WTC11 (cell line): ENCODE results near the gene ADAM33. TPM values are rescaled to one million over a fixed set of nuclear protein-coding genes. Genes with fewer than 3 reads are reported as not detected.

Experiments used
- ATAC-seq: fragments of 200-7000 bp; cut with Tn5 transposase; 2 replicates; pipeline ENCODE4 v1.10.0; 2021; ENCODE audit warnings: mild to moderate bottlenecking, moderate library complexity
- CTCF ChIA-PET: fragments of 300-600 bp; sonication (Branson Sonifier 250); formaldehyde crosslinking; loops from one replicate; lab custom pipeline; 2021; ENCODE audit warnings: antibody characterized with exemption; lab: Charles Lee
- POLR2A ChIA-PET: fragments of 350-600 bp; sonication (Branson Sonifier 250); formaldehyde crosslinking; loops from one replicate; lab custom pipeline; 2021; ENCODE audit warnings: antibody characterized with exemption; lab: Charles Lee
- DNase-seq: peaks from one replicate; pipeline ENCODE4 v3.0.0; 2021; ENCODE audit warnings: low spot score
- H3K27ac Mint-ChIP-seq: 2 replicates; pipeline ENCODE4 v1.8.0; 2021; ENCODE audit warnings: mixed read lengths
- H3K27me3 Mint-ChIP-seq: 2 replicates; pipeline ENCODE4 v1.8.0; 2021; ENCODE audit warnings: low read depth, mild to moderate bottlenecking, moderate library complexity, mixed read lengths
- H3K36me3 Mint-ChIP-seq: 2 replicates; pipeline ENCODE4 v1.8.0; 2021; ENCODE audit warnings: mixed read lengths
- H3K4me1 Mint-ChIP-seq: 2 replicates; pipeline ENCODE4 v1.8.0; 2022; ENCODE audit warnings: mixed read lengths
- H3K4me3 Mint-ChIP-seq: 2 replicates; pipeline ENCODE4 v1.8.0; 2021; ENCODE audit warnings: mild to moderate bottlenecking, moderate library complexity, mixed read lengths
- H3K9me3 Mint-ChIP-seq: 2 replicates; pipeline ENCODE4 v1.8.0; 2021; ENCODE audit warnings: mixed read lengths
- ATF1 ChIP-seq: sonication (generic); formaldehyde crosslinking; IDR thresholded peaks from 2 replicates; pipeline ENCODE4 v1.8.1; 2023; ENCODE audit warnings: mild to moderate bottlenecking, moderate library complexity, missing genetic modification reagents
- CREM ChIP-seq: sonication (generic); formaldehyde crosslinking; IDR thresholded peaks from 2 replicates; pipeline ENCODE4 v1.8.1; 2022; ENCODE audit warnings: mild to moderate bottlenecking, missing genetic modification reagents, moderate library complexity
- FOXP1 ChIP-seq: sonication (generic); formaldehyde crosslinking; IDR thresholded peaks from 2 replicates; pipeline ENCODE4 v1.8.0; 2022; ENCODE audit warnings: missing genetic modification reagents, mild to moderate bottlenecking, moderate library complexity, borderline replicate concordance
- NR1H2 ChIP-seq: sonication (generic); formaldehyde crosslinking; IDR thresholded peaks from 2 replicates; pipeline ENCODE4 v1.9.0; 2021; ENCODE audit warnings: mild to moderate bottlenecking, moderate library complexity, missing genetic modification reagents
- RORB ChIP-seq: fragments of 250-450 bp; sonication (Bioruptor Pico); IDR thresholded peaks from 2 replicates; pipeline ENCODE4 v1.9.0; 2021; ENCODE audit warnings: mild to moderate bottlenecking
- SMAD4 ChIP-seq: sonication (generic); formaldehyde crosslinking; IDR thresholded peaks from 2 replicates; pipeline ENCODE4 v1.8.0; 2022; ENCODE audit warnings: mild to moderate bottlenecking, missing genetic modification reagents
- TP53 ChIP-seq: sonication (generic); formaldehyde crosslinking; IDR thresholded peaks from 2 replicates; pipeline ENCODE4 v1.8.1; 2023; ENCODE audit warnings: mild to moderate bottlenecking, missing genetic modification reagents
- ZNF138 ChIP-seq: sonication (generic); formaldehyde crosslinking; conservative IDR thresholded peaks from 2 replicates; pipeline ENCODE4 v1.8.1; 2022; ENCODE audit warnings: mild to moderate bottlenecking, moderate library complexity, missing genetic modification reagents
- ZNF263 ChIP-seq: sonication (generic); formaldehyde crosslinking; IDR thresholded peaks from 2 replicates; pipeline ENCODE4 v1.8.1; 2022; ENCODE audit warnings: low read depth, mild to moderate bottlenecking, moderate library complexity, missing genetic modification reagents
- ZNF396 ChIP-seq: fragments of 250-450 bp; sonication (Bioruptor Pico); IDR thresholded peaks from 2 replicates; pipeline ENCODE4 v1.8.0; 2021; ENCODE audit warnings: mild to moderate bottlenecking, moderate library complexity, borderline replicate concordance
- total RNA-seq: library from RNA; stranded (reverse); gene quantifications from 3 replicates; pipeline ENCODE4 v1.2.3, GENCODE V29; 2021
- TF ChIP-seq, protein P1 (sequence below): sonication (generic); formaldehyde crosslinking; IDR thresholded peaks from 2 replicates; pipeline ENCODE4 v1.8.1; 2023; ENCODE audit warnings: mild to moderate bottlenecking, missing genetic modification reagents
- TF ChIP-seq, protein P2 (sequence below): fragments of 250-450 bp; sonication (Bioruptor Pico); IDR thresholded peaks from 2 replicates; pipeline ENCODE4 v1.9.0; 2021; ENCODE audit warnings: mild to moderate bottlenecking
- TF ChIP-seq, protein P3 (sequence below): fragments of 250-450 bp; sonication (Bioruptor Pico); IDR thresholded peaks from 2 replicates; pipeline ENCODE4 v1.9.0; 2021; ENCODE audit warnings: mild to moderate bottlenecking, borderline replicate concordance
- TF ChIP-seq, protein P4 (sequence below): sonication (generic); formaldehyde crosslinking; IDR thresholded peaks from 2 replicates; pipeline ENCODE4 v1.8.1; 2023; ENCODE audit warnings: mild to moderate bottlenecking, missing genetic modification reagents, moderate library complexity
- TF ChIP-seq, protein P5 (sequence below): sonication (generic); formaldehyde crosslinking; IDR thresholded peaks from 2 replicates; pipeline ENCODE4 v1.8.0; 2022; ENCODE audit warnings: mild to moderate bottlenecking, missing genetic modification reagents
- TF ChIP-seq, protein P6 (sequence below): fragments of 250-450 bp; sonication (Bioruptor Pico); IDR thresholded peaks from 2 replicates; pipeline ENCODE4 v2.1.2; 2022; ENCODE audit warnings: mild to moderate bottlenecking, moderate library complexity
- TF ChIP-seq, protein P7 (sequence below): sonication (generic); formaldehyde crosslinking; IDR thresholded peaks from 2 replicates; pipeline ENCODE4 v1.8.0; 2022; ENCODE audit warnings: mild to moderate bottlenecking, missing genetic modification reagents

Gene ADAM33
- total RNA-seq, 1 experiment from 2014 or later, result 5.3 TPM

DNA sequence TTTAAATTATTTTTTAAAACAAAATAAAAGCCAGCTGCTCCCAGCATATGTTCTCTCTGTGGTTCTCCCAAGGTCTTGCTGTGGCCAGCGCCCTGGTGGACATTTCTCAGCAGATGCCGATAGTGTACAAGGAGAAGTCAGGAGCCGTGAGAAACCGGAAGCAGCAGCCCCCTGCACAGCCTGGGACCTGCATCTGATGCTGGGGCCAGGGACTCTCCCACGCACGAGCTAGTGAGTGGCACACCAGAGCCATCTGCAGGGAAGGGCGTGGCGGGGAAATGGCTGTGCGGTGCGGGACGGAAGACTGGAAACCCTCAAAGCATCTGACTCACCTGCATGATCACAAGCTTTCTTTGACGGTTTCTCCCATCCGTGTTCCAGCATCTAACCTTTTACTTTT is 35.2 kb downstream of the ADAM33 start:
- no peak overlapping the region for H3K4me3 Mint-ChIP-seq
- no peak overlapping the region for H3K27ac Mint-ChIP-seq
- CTCF ChIA-PET, result interaction anchor here (0.5 to 1.4 kb wide), 2 partner anchors 31 to 283 kb away, joined by 3 to 4 read pairs; no protein-coding TSS in a partner anchor
- no peaks in the 10 kb centered on the region for H3K27me3 Mint-ChIP-seq
- H3K4me1 Mint-ChIP-seq, result no peaks in the 10 kb centered on the region
- H3K36me3 Mint-ChIP-seq, result no peaks in the 10 kb centered on the region
- ATAC-seq (no peak), DNase-seq (no peak)
- POLR2A ChIA-PET, result no interaction called here
- TF ChIP-seq ZNF263 (CRISPR knock-in tag) (no peak), CREM (no peak), RORB (CRISPR knock-in tag) (no peak)
- TF ChIP-seq, protein P1, sequence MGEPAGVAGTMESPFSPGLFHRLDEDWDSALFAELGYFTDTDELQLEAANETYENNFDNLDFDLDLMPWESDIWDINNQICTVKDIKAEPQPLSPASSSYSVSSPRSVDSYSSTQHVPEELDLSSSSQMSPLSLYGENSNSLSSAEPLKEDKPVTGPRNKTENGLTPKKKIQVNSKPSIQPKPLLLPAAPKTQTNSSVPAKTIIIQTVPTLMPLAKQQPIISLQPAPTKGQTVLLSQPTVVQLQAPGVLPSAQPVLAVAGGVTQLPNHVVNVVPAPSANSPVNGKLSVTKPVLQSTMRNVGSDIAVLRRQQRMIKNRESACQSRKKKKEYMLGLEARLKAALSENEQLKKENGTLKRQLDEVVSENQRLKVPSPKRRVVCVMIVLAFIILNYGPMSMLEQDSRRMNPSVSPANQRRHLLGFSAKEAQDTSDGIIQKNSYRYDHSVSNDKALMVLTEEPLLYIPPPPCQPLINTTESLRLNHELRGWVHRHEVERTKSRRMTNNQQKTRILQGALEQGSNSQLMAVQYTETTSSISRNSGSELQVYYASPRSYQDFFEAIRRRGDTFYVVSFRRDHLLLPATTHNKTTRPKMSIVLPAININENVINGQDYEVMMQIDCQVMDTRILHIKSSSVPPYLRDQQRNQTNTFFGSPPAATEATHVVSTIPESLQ (CRISPR knock-in tag), result no peak
- TF ChIP-seq, all 79 proteins: peak for 0
- H3K9me3 Mint-ChIP-seq, result no peaks in the 10 kb centered on the region

DNA sequence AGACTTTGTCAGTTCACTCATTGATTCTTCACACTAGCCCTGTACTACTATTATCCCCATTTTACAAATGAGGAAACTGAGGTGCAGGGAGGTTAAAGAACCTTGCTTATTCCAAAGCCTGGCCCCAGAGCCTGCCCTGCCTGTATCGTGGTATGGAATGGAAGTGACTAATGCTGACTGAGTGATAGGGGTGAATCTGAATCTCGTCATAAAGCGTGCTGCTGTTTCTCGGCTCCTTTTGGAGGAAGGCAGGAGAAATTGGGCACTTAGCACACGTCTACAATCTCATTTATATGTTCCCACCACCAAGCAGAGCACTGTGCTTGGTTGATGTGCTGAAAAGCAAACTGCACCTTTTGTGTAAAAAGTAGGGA is 35.8 kb downstream of the ADAM33 start:
- Mint-ChIP-seq H3K27ac (no peak overlapping the region), H3K9me3 (peaks cover under 1% of the 10 kb centered on the region; the same call in 1 of the 2 replicates)
- TF ChIP-seq CREM (no peak), SMAD4 (CRISPR knock-in tag) (no peak)
- TF ChIP-seq, all 79 proteins: peak for 0
- ATAC-seq (no peak), DNase-seq (no peak)
- CTCF ChIA-PET, result no interaction called here
- H3K4me3 Mint-ChIP-seq, result no peak overlapping the region
- H3K36me3 Mint-ChIP-seq, result no peaks in the 10 kb centered on the region
- no peaks in the 10 kb centered on the region for H3K4me1 Mint-ChIP-seq
- POLR2A ChIA-PET, result no interaction called here
- no peaks in the 10 kb centered on the region for H3K27me3 Mint-ChIP-seq

DNA sequence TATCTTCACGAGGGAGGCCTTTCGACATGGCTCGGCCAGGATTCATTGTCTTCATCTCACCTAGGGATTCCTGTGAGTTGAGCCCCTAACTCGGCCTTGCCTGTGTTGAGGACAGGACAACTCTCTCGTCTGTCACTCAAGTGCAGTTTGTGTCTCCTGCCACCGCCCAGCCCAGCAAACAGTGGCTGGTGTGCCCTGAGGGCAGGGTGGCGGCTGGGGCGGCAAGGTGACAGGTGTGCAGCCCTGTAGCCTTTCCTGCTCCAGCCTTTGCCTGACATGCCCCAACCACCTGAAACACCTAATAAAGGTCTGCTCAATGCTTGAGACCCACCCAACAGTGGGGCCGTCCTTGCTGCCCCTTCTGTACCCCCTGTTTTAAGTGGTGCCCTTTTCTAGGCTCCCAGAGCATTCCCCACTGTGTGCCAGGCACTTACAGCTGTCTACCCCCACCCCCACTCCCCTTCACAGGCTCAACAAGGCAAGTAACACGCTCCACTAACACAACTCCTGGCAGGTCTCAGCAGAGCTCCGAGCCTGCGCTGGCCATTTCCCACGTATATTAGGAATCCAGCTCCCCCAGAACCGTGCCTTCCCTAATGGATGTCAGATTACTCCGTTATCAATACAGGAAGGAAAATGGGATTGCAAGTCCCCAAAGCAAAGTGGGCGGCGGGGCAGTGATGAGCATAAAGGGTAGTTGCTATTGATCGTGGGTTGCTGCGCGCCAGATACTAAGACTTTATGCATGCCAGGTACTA is 36.3 kb downstream of the ADAM33 start:
- DNase-seq, result no peak
- Mint-ChIP-seq H3K27ac (no peak overlapping the region), H3K36me3 (no peaks in the 10 kb centered on the region), H3K9me3 (peaks cover 5% of the 10 kb centered on the region), H3K4me1 (no peaks in the 10 kb centered on the region), H3K4me3 (no peak overlapping the region), H3K27me3 (no peaks in the 10 kb centered on the region)
- ATAC-seq, result no peak
- CTCF ChIA-PET, result no interaction called here
- POLR2A ChIA-PET, result no interaction called here
- TF ChIP-seq NR1H2 (no peak), ZNF396 (CRISPR knock-in tag) (no peak), SMAD4 (CRISPR knock-in tag) (no peak), ATF1 (CRISPR knock-in tag) (no peak), TP53 (CRISPR knock-in tag) (no peak), ZNF138 (CRISPR knock-in tag) (no peak), FOXP1 (CRISPR knock-in tag) (no peak)
- TF ChIP-seq, protein P2, sequence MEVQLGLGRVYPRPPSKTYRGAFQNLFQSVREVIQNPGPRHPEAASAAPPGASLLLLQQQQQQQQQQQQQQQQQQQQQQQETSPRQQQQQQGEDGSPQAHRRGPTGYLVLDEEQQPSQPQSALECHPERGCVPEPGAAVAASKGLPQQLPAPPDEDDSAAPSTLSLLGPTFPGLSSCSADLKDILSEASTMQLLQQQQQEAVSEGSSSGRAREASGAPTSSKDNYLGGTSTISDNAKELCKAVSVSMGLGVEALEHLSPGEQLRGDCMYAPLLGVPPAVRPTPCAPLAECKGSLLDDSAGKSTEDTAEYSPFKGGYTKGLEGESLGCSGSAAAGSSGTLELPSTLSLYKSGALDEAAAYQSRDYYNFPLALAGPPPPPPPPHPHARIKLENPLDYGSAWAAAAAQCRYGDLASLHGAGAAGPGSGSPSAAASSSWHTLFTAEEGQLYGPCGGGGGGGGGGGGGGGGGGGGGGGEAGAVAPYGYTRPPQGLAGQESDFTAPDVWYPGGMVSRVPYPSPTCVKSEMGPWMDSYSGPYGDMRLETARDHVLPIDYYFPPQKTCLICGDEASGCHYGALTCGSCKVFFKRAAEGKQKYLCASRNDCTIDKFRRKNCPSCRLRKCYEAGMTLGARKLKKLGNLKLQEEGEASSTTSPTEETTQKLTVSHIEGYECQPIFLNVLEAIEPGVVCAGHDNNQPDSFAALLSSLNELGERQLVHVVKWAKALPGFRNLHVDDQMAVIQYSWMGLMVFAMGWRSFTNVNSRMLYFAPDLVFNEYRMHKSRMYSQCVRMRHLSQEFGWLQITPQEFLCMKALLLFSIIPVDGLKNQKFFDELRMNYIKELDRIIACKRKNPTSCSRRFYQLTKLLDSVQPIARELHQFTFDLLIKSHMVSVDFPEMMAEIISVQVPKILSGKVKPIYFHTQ, result no peak
- TF ChIP-seq, protein P3, sequence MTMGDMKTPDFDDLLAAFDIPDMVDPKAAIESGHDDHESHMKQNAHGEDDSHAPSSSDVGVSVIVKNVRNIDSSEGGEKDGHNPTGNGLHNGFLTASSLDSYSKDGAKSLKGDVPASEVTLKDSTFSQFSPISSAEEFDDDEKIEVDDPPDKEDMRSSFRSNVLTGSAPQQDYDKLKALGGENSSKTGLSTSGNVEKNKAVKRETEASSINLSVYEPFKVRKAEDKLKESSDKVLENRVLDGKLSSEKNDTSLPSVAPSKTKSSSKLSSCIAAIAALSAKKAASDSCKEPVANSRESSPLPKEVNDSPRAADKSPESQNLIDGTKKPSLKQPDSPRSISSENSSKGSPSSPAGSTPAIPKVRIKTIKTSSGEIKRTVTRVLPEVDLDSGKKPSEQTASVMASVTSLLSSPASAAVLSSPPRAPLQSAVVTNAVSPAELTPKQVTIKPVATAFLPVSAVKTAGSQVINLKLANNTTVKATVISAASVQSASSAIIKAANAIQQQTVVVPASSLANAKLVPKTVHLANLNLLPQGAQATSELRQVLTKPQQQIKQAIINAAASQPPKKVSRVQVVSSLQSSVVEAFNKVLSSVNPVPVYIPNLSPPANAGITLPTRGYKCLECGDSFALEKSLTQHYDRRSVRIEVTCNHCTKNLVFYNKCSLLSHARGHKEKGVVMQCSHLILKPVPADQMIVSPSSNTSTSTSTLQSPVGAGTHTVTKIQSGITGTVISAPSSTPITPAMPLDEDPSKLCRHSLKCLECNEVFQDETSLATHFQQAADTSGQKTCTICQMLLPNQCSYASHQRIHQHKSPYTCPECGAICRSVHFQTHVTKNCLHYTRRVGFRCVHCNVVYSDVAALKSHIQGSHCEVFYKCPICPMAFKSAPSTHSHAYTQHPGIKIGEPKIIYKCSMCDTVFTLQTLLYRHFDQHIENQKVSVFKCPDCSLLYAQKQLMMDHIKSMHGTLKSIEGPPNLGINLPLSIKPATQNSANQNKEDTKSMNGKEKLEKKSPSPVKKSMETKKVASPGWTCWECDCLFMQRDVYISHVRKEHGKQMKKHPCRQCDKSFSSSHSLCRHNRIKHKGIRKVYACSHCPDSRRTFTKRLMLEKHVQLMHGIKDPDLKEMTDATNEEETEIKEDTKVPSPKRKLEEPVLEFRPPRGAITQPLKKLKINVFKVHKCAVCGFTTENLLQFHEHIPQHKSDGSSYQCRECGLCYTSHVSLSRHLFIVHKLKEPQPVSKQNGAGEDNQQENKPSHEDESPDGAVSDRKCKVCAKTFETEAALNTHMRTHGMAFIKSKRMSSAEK (CRISPR knock-in tag), result no peak
- TF ChIP-seq, protein P4, sequence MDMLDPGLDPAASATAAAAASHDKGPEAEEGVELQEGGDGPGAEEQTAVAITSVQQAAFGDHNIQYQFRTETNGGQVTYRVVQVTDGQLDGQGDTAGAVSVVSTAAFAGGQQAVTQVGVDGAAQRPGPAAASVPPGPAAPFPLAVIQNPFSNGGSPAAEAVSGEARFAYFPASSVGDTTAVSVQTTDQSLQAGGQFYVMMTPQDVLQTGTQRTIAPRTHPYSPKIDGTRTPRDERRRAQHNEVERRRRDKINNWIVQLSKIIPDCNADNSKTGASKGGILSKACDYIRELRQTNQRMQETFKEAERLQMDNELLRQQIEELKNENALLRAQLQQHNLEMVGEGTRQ (CRISPR knock-in tag), result no peak
- TF ChIP-seq, protein P5, sequence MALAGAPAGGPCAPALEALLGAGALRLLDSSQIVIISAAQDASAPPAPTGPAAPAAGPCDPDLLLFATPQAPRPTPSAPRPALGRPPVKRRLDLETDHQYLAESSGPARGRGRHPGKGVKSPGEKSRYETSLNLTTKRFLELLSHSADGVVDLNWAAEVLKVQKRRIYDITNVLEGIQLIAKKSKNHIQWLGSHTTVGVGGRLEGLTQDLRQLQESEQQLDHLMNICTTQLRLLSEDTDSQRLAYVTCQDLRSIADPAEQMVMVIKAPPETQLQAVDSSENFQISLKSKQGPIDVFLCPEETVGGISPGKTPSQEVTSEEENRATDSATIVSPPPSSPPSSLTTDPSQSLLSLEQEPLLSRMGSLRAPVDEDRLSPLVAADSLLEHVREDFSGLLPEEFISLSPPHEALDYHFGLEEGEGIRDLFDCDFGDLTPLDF (CRISPR knock-in tag), result no peak
- TF ChIP-seq, protein P6, sequence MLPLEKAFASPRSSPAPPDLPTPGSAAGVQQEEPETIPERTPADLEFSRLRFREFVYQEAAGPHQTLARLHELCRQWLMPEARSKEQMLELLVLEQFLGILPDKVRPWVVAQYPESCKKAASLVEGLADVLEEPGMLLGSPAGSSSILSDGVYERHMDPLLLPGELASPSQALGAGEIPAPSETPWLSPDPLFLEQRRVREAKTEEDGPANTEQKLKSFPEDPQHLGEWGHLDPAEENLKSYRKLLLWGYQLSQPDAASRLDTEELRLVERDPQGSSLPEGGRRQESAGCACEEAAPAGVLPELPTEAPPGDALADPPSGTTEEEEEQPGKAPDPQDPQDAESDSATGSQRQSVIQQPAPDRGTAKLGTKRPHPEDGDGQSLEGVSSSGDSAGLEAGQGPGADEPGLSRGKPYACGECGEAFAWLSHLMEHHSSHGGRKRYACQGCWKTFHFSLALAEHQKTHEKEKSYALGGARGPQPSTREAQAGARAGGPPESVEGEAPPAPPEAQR (CRISPR knock-in tag), result no peak
- TF ChIP-seq, protein P7, sequence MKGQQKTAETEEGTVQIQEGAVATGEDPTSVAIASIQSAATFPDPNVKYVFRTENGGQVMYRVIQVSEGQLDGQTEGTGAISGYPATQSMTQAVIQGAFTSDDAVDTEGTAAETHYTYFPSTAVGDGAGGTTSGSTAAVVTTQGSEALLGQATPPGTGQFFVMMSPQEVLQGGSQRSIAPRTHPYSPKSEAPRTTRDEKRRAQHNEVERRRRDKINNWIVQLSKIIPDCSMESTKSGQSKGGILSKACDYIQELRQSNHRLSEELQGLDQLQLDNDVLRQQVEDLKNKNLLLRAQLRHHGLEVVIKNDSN, result no peak
